ENCODE measurements around the gene S100A6.

GRCh38 chr1:153573351-153573750, 37.6 kb upstream of the S100A6 start:
- no peak for TF ChIP-seq CTCF (IDR thresholded peaks at IDR 0.05)
- no peak for TF ChIP-seq POLR2A (IDR thresholded peaks at IDR 0.05)

All from gastroesophageal sphincter (tissue), 3 donors.